Measurements from ENCODE around the gene HDAC8.

The HDAC8 gene

GRCh38 chrX:72294497-72294896 lies 278.1 kb downstream of the HDAC8 start:
- Mint-ChIP-seq H3K36me3 (no peaks in the 10 kb centered on the region), H3K9me3 (no peaks in the 10 kb centered on the region)
- ATAC-seq = no peak

GRCh38 chrX:72282302-72282701 lies 290.3 kb downstream of the HDAC8 start:
- H3K27ac Mint-ChIP-seq = no peak overlapping the region
- no peaks in the 10 kb centered on the region for H3K4me1 Mint-ChIP-seq
- H3K36me3 Mint-ChIP-seq = peaks cover under 1% of the 10 kb centered on the region
- DNase-seq (ENCODE audit: low spot score in 2 of 2) (no peak), ATAC-seq (no peak)
- no peak overlapping the region for H3K4me3 Mint-ChIP-seq
- no peaks in the 10 kb centered on the region for H3K9me3 Mint-ChIP-seq

More at GRCh38 chrX:72294497-72294896, 278.1 kb downstream of the HDAC8 start:
- DNase-seq (ENCODE audit: low spot score in 2 of 2) = no peak
- no peaks in the 10 kb centered on the region for H3K4me1 Mint-ChIP-seq
- no peak overlapping the region for H3K4me3 Mint-ChIP-seq
- no peak overlapping the region for H3K27ac Mint-ChIP-seq

GRCh38 chrX:72280321-72280845 lies 292.3 kb downstream of the HDAC8 start:
- DNase-seq (ENCODE audit: low spot score in 2 of 2) (no peak), ATAC-seq (no peak)
- no peaks in the 10 kb centered on the region for H3K9me3 Mint-ChIP-seq
- peaks cover 6% of the 10 kb centered on the region for H3K4me1 Mint-ChIP-seq
- H3K4me3 Mint-ChIP-seq = no peak overlapping the region
- no peak overlapping the region for H3K27ac Mint-ChIP-seq
- H3K36me3 Mint-ChIP-seq = peaks cover 16% of the 10 kb centered on the region

Measured in stimulated activated effector memory CD8-positive, alpha-beta T cell treated with anti-CD3 and anti-CD28 coated beads, Interleukin-12 subunit alpha, Interleukin-12 subunit beta, amount 100 ng/mL, for 72 hours (primary cell).